ENCODE data around the gene ZBTB33. TPM values are rescaled to one million over a fixed set of nuclear protein-coding genes. Genes with fewer than 3 reads are reported as not detected.
A peak's percentile ranks its signal among the peaks of the same experiment; 100 is the strongest.

ZBTB33 gene, protein sequence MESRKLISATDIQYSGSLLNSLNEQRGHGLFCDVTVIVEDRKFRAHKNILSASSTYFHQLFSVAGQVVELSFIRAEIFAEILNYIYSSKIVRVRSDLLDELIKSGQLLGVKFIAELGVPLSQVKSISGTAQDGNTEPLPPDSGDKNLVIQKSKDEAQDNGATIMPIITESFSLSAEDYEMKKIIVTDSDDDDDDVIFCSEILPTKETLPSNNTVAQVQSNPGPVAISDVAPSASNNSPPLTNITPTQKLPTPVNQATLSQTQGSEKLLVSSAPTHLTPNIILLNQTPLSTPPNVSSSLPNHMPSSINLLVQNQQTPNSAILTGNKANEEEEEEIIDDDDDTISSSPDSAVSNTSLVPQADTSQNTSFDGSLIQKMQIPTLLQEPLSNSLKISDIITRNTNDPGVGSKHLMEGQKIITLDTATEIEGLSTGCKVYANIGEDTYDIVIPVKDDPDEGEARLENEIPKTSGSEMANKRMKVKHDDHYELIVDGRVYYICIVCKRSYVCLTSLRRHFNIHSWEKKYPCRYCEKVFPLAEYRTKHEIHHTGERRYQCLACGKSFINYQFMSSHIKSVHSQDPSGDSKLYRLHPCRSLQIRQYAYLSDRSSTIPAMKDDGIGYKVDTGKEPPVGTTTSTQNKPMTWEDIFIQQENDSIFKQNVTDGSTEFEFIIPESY
- 19.0 TPM for polyA plus RNA-seq (2013, experiment 1 of 2)
- 19.0 TPM for polyA plus RNA-seq (2013, experiment 2 of 2)

DNA sequence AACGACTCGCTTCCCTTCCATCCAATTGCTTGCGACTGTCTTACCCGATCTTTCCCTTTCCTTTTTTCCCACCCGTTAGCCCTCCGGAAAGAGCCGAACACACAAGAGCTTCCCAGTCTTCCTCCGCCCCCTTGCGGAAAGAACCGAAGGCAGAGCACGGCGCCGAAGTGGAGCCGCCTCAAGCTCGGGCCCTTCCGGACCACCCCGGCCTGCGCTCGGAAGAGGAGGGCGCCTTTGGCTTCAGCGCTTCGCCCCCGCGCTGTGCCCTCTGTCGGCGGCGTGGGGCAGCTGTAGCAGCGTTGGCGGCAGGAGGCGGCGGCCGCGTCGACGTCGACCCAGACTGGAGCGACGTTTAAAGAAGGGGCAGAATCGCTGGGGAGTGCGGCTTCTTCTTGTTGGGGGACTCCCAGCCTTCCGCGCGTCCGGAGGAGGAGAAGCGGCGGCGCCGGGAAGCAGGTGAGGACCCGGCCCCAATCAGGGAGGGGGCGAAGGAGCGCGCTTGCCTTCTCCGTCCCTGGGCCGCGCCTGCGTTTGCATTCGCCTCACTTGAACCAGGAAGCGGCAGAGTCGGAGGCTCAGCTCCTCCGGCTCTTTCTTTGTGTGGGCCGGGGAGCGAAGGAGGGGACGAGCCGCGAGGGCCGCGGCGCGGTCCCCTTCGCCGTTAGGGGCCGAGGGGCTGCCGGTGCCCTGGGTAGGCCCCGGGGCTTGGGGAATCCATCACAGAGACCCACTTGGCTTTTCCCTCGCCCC lies at the start of gene ZBTB33:
Gene ZBTB33, plus strand, starts transcription at position 291 of the 750 bp plus-strand sequence. CDS start 2,604 bp downstream, outside the sequence.
- Histone ChIP-seq H3K4me3 (ENCODE audit: low read length in 2 of 2) (peak within 1 kb of the TSS; percentile 87 to 92), H3K4me2 (ENCODE audit: insufficient read depth, low read length, poor library complexity, severe bottlenecking) (peak within 1 kb of the TSS; percentile 48), H3K27ac (replicated peaks; ENCODE audit: low read length) (peak within 1 kb of the TSS; percentile 86), H3K18ac (ENCODE audit: low read length) (peak within 1 kb of the TSS; percentile 76), H3K9ac (ENCODE audit: low read depth, low read length, poor library complexity) (peak within 1 kb of the TSS; percentile 88), H3K36me3 (replicated peaks in 1 of 2; ENCODE audit: control insufficient read depth in 2 of 2, insufficient read depth in 2 of 2, low read length in 2 of 2) (peaks cover 2 to 27% of the 10 kb centered on the region in 2 donors), H3K4me1 (ENCODE audit: control insufficient read depth in 2 of 2, insufficient read depth in 1 of 2, low read depth in 1 of 2, low read length in 2 of 2) (no peaks in the 10 kb centered on the region), H3K79me1 (ENCODE audit: low read depth, low read length) (peaks cover 3% of the 10 kb centered on the region), H3K27me3 (ENCODE audit: control insufficient read depth in 3 of 3, insufficient read depth in 3 of 3, low read depth in 1 of 3, low read length in 3 of 3) (peaks cover 0 to 28% (median 0%) of the 10 kb centered on the region in 3 experiments), H2BK120ac (ENCODE audit: low read depth, low read length) (no peak within 1 kb of the TSS), H4K8ac (ENCODE audit: low read depth, low read length) (no peak within 1 kb of the TSS), H3K23ac (ENCODE audit: low read depth, low read length, poor library complexity) (no peak within 1 kb of the TSS), H2BK12ac (ENCODE audit: low read length) (no peak within 1 kb of the TSS), H3K4ac (ENCODE audit: low read length) (no peak within 1 kb of the TSS), H2AK5ac (ENCODE audit: low read depth, low read length) (peak within 1 kb of the TSS; percentile 46), H4K91ac (ENCODE audit: low read depth, low read length, poor library complexity) (no peak within 1 kb of the TSS), H3K14ac (ENCODE audit: low read length) (no peak within 1 kb of the TSS), H3K9me3 (replicated peaks in 1 of 2; ENCODE audit: control insufficient read depth in 2 of 2, insufficient read depth in 1 of 2, low read depth in 1 of 2, low read length in 2 of 2) (no peaks in the 10 kb centered on the region), H2BK15ac (ENCODE audit: low read length) (no peak within 1 kb of the TSS), H2BK5ac (ENCODE audit: low read length) (no peak within 1 kb of the TSS), H2AFZ (ENCODE audit: low read length) (peak within 1 kb of the TSS; percentile 84)
- WGBS, 2 donors (ENCODE audit: extremely low coverage in 2 of 2, insufficient read length in 2 of 2, insufficient replicate concordance in 1 of 2) = no CpG with 5 or more reads among the region's 75 CpGs
- peak; percentile 89 for DNase-seq (ENCODE audit: low spot score)

DNA sequence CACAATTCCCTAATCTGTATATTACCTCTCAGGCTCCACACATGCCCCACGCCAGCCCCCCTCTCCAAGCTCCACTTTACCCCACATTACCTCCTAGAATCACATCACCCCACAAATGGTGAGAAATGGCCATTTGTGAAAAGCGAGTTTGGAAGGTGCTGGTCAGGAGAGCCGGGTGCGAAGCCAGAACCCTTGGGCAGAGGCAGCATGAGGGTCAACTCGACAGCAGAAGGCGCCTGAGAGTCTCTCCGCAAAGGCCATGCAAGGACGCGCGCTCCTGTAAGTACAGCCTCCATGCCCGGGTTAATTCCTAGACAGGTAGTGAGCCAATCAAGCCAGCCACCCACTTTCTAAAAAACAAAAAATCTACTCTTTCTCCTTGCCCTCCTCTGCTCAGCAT lies 49.8 kb upstream of the ZBTB33 start:
- no peak overlapping the region for H3K9ac ChIP-seq (ENCODE audit: low read depth, low read length, poor library complexity)
- no peak overlapping the region for H2BK12ac ChIP-seq (ENCODE audit: low read length)
- DNase-seq (ENCODE audit: low spot score) = no peak
- no peak overlapping the region for H3K23ac ChIP-seq (ENCODE audit: low read depth, low read length, poor library complexity)
- no peaks in the 10 kb centered on the region for H3K4me1 ChIP-seq (ENCODE audit: control insufficient read depth in 2 of 2, insufficient read depth in 1 of 2, low read depth in 1 of 2, low read length in 2 of 2)
- H2BK120ac ChIP-seq (ENCODE audit: low read depth, low read length) = no peak overlapping the region
- H3K4ac ChIP-seq (ENCODE audit: low read length) = no peak overlapping the region
- H4K91ac ChIP-seq (ENCODE audit: low read depth, low read length, poor library complexity) = no peak overlapping the region
- H3K27me3 ChIP-seq (ENCODE audit: control insufficient read depth in 3 of 3, insufficient read depth in 3 of 3, low read depth in 1 of 3, low read length in 3 of 3) = no peaks in the 10 kb centered on the region
- no peak overlapping the region for H2AFZ ChIP-seq (ENCODE audit: low read length)
- H3K18ac ChIP-seq (ENCODE audit: low read length) = no peak overlapping the region
- H3K27ac ChIP-seq (replicated peaks; ENCODE audit: low read length) = no peak overlapping the region
- no peak overlapping the region for H2AK5ac ChIP-seq (ENCODE audit: low read depth, low read length)
- no peak overlapping the region for H2BK15ac ChIP-seq (ENCODE audit: low read length)
- no peak overlapping the region for H3K4me2 ChIP-seq (ENCODE audit: insufficient read depth, low read length, poor library complexity, severe bottlenecking)
- H3K14ac ChIP-seq (ENCODE audit: low read length) = no peak overlapping the region
- no CpG with 5 or more reads among the region's 11 CpGs for WGBS, 2 donors (ENCODE audit: extremely low coverage in 2 of 2, insufficient read length in 2 of 2, insufficient replicate concordance in 1 of 2)
- H3K9me3 ChIP-seq (replicated peaks in 1 of 2; ENCODE audit: control insufficient read depth in 2 of 2, insufficient read depth in 1 of 2, low read depth in 1 of 2, low read length in 2 of 2) = no peaks in the 10 kb centered on the region
- H2BK5ac ChIP-seq (ENCODE audit: low read length) = no peak overlapping the region
- H3K36me3 ChIP-seq (replicated peaks in 1 of 2; ENCODE audit: control insufficient read depth in 2 of 2, insufficient read depth in 2 of 2, low read length in 2 of 2) = no peaks in the 10 kb centered on the region
- H3K4me3 ChIP-seq (ENCODE audit: low read length in 2 of 2) = no peak overlapping the region
- no peak overlapping the region for H4K8ac ChIP-seq (ENCODE audit: low read depth, low read length)
- H3K79me1 ChIP-seq (ENCODE audit: low read depth, low read length) = no peaks in the 10 kb centered on the region

DNA sequence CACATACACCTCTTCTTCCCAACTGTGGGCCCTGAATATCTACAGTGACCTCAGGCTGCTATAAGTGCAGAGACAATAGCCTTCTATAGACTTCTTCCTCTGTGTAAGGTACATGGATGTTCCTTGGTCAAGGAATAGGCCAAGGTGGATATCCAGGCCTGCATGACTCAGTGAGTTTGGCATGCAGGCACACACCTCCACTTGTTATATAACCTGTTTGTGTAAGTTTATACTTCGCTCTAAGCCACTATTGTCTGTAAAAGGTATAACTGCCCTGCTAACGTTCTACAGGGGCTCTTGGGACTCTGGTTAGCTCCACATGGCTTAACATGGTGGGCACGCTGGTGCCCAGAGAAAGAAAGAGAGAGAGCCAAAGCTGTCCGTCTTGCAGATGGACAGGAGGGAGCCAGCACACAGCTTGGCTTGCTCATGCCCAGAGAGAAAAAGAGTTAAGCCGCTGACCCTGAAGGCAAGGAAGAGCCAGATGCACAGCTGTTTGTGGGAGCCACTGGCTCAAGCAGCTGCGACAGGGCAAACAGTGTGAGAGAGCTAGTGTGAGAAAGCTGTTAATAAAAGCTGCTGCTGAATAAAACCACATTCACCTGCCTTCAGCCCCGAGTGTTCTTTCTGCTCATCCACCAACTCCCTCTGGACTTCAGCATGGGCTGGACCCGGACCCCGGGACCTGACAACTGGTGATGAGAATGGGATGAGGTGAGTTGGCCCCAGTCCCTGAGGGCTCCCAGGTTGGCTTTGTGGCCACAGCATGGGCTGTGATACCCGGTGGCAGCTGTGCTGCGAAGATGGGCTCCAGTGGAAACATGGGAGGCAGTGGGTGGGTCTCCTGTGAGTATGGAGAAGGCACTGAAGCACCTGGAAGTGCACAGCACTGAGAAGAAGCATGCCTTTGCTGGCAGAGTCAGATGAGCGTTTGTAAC lies 44.5 kb upstream of the ZBTB33 start:
- no peak overlapping the region for H2BK5ac ChIP-seq (ENCODE audit: low read length)
- H2BK12ac ChIP-seq (ENCODE audit: low read length) = no peak overlapping the region
- H2BK15ac ChIP-seq (ENCODE audit: low read length) = no peak overlapping the region
- no peaks in the 10 kb centered on the region for H3K4me1 ChIP-seq (ENCODE audit: control insufficient read depth in 2 of 2, insufficient read depth in 1 of 2, low read depth in 1 of 2, low read length in 2 of 2)
- H4K91ac ChIP-seq (ENCODE audit: low read depth, low read length, poor library complexity) = no peak overlapping the region
- H3K4ac ChIP-seq (ENCODE audit: low read length) = no peak overlapping the region
- H3K79me1 ChIP-seq (ENCODE audit: low read depth, low read length) = no peaks in the 10 kb centered on the region
- no peak overlapping the region for H2AFZ ChIP-seq (ENCODE audit: low read length)
- H3K36me3 ChIP-seq (replicated peaks in 1 of 2; ENCODE audit: control insufficient read depth in 2 of 2, insufficient read depth in 2 of 2, low read length in 2 of 2) = no peaks in the 10 kb centered on the region
- no peak overlapping the region for H3K4me2 ChIP-seq (ENCODE audit: insufficient read depth, low read length, poor library complexity, severe bottlenecking)
- no peaks in the 10 kb centered on the region for H3K9me3 ChIP-seq (replicated peaks in 1 of 2; ENCODE audit: control insufficient read depth in 2 of 2, insufficient read depth in 1 of 2, low read depth in 1 of 2, low read length in 2 of 2)
- no peaks in the 10 kb centered on the region for H3K27me3 ChIP-seq (ENCODE audit: control insufficient read depth in 3 of 3, insufficient read depth in 3 of 3, low read depth in 1 of 3, low read length in 3 of 3)
- H3K23ac ChIP-seq (ENCODE audit: low read depth, low read length, poor library complexity) = no peak overlapping the region
- H3K4me3 ChIP-seq (ENCODE audit: low read length in 2 of 2) = no peak overlapping the region
- no peak overlapping the region for H2AK5ac ChIP-seq (ENCODE audit: low read depth, low read length)
- no peak overlapping the region for H3K27ac ChIP-seq (replicated peaks; ENCODE audit: low read length)
- no peak overlapping the region for H2BK120ac ChIP-seq (ENCODE audit: low read depth, low read length)
- WGBS, 2 donors (ENCODE audit: extremely low coverage in 2 of 2, insufficient read length in 2 of 2, insufficient replicate concordance in 1 of 2) = no CpG with 5 or more reads among the region's 12 CpGs
- no peak overlapping the region for H3K9ac ChIP-seq (ENCODE audit: low read depth, low read length, poor library complexity)
- H3K14ac ChIP-seq (ENCODE audit: low read length) = no peak overlapping the region
- no peak overlapping the region for H4K8ac ChIP-seq (ENCODE audit: low read depth, low read length)
- no peak overlapping the region for H3K18ac ChIP-seq (ENCODE audit: low read length)
- DNase-seq (ENCODE audit: low spot score) = no peak
